ENCODE measurements around the gene CLSTN2.
A peak's percentile ranks its signal among the peaks of the same experiment; 100 is the strongest.

Gene CLSTN2

GRCh38 chr3:140246578-140246977, 311.6 kb downstream of the CLSTN2 start:
- DNase-seq = no peak

GRCh38 chr3:140247775-140248174, 312.8 kb downstream of the CLSTN2 start:
- DNase-seq = no peak

GRCh38 chr3:140249188-140249587, 314.2 kb downstream of the CLSTN2 start:
- no peak for DNase-seq

GRCh38 chr3:140250010-140250855, 315.2 kb downstream of the CLSTN2 start:
- DNase-seq = no peak

- no peak for DNase-seq
Observed at GRCh38 chr3:140250945-140251344, 316.0 kb downstream of the CLSTN2 start.

GRCh38 chr3:140251678-140252077, 316.7 kb downstream of the CLSTN2 start:
- peak; percentile 41 for DNase-seq

GRCh38 chr3:140252812-140253656, 318.0 kb downstream of the CLSTN2 start:
- DNase-seq = no peak

- DNase-seq = no peak
Observed at GRCh38 chr3:140258222-140258724, 323.3 kb downstream of the CLSTN2 start.

- DNase-seq = no peak
Observed at GRCh38 chr3:140265302-140265701, 330.3 kb downstream of the CLSTN2 start.

- DNase-seq = no peak
Observed at GRCh38 chr3:140268103-140268502, 333.1 kb downstream of the CLSTN2 start.

- no peak for DNase-seq
Observed at GRCh38 chr3:140268610-140269009, 333.6 kb downstream of the CLSTN2 start.

- no peak for DNase-seq
Observed at GRCh38 chr3:140270329-140270728, 335.3 kb downstream of the CLSTN2 start.

GRCh38 chr3:140273542-140274195, 338.7 kb downstream of the CLSTN2 start:
- no peak for DNase-seq

GRCh38 chr3:140274429-140274828, 339.4 kb downstream of the CLSTN2 start:
- DNase-seq = no peak

GRCh38 chr3:140276703-140277102, 341.7 kb downstream of the CLSTN2 start:
- DNase-seq = peak; percentile 38

GRCh38 chr3:140277886-140278285, 342.9 kb downstream of the CLSTN2 start:
- no peak for DNase-seq

GRCh38 chr3:140284372-140284771, 349.4 kb downstream of the CLSTN2 start:
- no peak for DNase-seq

- no peak for DNase-seq
Observed at GRCh38 chr3:140285380-140285779, 350.4 kb downstream of the CLSTN2 start.

GRCh38 chr3:140288595-140288994, 353.6 kb downstream of the CLSTN2 start:
- no peak for DNase-seq

GRCh38 chr3:140290105-140290504, 355.1 kb downstream of the CLSTN2 start:
- DNase-seq = no peak

GRCh38 chr3:140292170-140292569, 357.2 kb downstream of the CLSTN2 start:
- DNase-seq = no peak

- no peak for DNase-seq
Observed at GRCh38 chr3:140292684-140293083, 357.7 kb downstream of the CLSTN2 start.

- no peak for DNase-seq
Observed at GRCh38 chr3:140294058-140294457, 359.1 kb downstream of the CLSTN2 start.
